GM21825 (cell line): ENCODE data around the gene DNAH9.
"Not testable (repeated sequence)": the region's sequence is repeated elsewhere in the genome, so short reads cannot be mapped to it uniquely, and the experiment has no call there.

Experiments used
- ATAC-seq: cut with Tn5 transposase; IDR thresholded peaks from one replicate; pipeline ENCODE4 v1.9.1; 2021; ENCODE audit warnings: mild to moderate bottlenecking, moderate library complexity; ENCODE audit not compliant: unreplicated experiment

The DNAH9 gene

DNA sequence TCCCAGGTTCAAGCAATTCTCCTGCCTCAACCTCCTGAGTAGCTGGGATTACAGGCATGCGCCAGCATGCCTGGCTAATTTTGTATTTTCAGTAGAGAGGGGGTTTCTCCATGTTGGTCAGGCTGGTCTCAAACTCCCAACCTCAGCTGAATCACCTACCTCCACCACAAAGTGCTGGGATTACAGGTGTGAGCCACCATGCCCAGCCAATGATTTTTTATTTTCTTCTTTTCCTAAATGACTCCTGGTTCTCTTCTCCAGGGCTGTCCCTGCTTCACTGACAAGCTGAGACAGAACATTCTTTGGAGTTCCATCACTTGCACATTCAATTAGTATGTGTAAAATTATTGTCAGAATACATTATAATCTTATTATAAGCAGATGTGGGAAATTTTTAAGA lies 351.3 kb downstream of the DNAH9 start:
- ATAC-seq = not testable (repeated sequence)

DNA sequence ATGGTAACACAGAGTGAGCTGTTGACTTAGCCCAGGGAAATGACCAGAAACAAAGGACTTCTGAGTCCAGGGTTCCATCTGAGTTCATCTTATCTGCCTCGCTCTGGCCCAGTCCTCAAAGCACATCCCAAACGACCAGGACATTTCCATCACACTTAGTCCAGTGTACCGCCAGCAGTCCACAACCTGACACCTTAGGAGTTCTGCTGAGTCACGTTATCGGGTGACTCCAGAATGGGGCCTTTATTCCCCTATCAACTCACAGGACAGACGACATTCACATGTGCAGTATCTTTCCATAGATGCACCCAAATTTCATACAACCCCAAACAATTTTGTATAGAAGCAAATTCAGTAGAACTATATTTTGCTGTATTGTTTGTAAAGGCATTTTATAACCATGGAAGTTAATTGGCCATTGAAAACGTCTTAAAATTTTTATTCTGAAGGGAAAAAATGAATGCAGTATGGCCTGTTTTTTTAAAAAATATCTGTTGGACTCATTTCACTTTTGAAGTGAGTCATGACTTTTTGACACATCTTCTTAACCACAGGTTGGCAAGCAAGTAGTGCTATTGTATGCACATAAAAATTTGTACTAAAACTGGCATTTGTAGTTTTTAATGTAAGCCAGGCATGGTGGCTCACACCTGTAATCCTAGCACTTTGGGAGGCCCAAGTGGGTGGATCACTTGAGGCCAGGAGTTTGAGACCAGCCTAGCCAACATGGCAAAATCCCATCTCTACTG lies 352.7 kb downstream of the DNAH9 start:
- ATAC-seq = no peak

DNA sequence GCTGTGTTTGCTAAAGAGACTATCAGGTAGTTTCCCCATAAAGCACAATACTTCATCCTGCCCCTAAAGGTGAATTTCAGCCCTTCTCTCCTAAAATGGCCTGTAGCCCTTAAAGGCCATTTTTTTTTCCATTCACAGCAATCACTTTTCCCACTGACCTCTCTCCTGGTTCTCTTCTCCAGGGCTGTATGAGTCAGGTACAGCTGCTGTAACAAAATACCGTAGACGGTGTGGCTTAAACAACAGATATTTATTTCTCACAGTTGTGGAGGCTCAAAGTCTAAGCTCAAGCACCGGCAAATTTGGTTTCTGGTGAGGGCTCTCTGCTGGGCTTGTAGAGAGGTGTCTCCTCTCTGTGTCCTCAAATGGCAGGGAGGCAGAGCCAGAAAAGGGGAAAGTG lies 354.3 kb downstream of the DNAH9 start:
- ATAC-seq = no peak

- no peak for ATAC-seq
Observed at GRCh38 chr17:11953924-11954323, 355.7 kb downstream of the DNAH9 start.

GRCh38 chr17:11954936-11955335 lies 356.7 kb downstream of the DNAH9 start:
- no peak for ATAC-seq

- ATAC-seq = no peak
Observed at GRCh38 chr17:11969565-11969964, 371.3 kb downstream of the DNAH9 start.

DNA sequence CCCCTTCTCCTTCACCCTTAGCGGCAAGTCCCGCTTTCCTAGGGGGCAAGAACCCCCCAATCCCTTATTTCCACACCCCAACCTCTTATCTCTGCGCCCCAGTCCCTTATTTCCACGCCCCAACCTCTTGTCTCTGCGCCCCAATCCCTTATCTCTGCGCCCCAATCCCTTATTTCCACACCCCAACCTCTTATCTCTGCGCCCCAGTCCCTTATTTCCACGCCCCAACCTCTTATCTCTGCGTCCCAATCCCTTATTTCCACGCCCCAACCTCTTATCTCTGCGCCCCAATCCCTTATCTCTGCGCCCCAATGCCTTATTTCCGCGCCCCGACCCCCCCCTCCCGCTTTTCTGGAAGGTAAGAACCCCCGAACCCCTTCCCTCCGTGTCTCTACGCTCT lies 374.5 kb downstream of the DNAH9 start:
- not testable (repeated sequence) for ATAC-seq

- no peak for ATAC-seq
Observed at GRCh38 chr17:11979795-11980194, 381.5 kb downstream of the DNAH9 start.

DNA sequence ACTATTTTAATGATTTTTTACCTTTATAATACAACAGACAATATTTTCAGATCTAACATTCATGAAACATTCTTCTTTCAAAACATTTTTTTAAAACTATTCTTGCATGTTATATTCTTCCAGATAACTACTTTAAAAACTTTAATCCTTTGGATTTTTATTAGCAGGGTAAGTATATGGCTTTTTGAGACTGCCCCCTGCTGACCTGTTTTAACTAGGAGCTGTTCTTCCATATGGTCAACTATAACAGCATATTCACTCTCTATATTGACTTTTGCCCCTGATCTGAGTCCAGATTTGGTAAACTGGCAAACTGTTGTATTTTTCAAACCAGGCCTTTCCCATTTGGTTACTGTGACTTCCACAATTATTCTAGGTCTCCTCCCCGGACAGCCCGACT lies 382.5 kb downstream of the DNAH9 start:
- ATAC-seq = no peak

DNA sequence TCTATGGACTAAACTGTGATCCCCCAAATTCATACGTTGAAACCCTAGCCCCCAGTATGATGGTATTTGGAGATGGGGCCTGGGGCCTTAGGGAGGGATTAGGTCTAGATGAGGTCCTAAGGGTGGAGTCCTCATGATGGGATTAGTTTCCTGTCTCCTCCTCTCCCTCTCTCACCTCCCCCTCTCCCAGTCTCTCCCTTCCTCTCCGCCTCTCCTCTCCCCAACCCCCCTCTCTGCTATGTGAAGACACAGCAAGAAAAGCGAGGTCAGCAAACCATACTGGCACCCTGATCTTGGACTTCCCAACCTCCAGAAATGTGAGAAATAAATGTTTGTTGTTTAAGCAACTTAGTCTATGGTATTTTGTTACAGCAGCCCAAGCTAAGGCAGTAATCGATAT lies 383.6 kb downstream of the DNAH9 start:
- no peak for ATAC-seq

DNA sequence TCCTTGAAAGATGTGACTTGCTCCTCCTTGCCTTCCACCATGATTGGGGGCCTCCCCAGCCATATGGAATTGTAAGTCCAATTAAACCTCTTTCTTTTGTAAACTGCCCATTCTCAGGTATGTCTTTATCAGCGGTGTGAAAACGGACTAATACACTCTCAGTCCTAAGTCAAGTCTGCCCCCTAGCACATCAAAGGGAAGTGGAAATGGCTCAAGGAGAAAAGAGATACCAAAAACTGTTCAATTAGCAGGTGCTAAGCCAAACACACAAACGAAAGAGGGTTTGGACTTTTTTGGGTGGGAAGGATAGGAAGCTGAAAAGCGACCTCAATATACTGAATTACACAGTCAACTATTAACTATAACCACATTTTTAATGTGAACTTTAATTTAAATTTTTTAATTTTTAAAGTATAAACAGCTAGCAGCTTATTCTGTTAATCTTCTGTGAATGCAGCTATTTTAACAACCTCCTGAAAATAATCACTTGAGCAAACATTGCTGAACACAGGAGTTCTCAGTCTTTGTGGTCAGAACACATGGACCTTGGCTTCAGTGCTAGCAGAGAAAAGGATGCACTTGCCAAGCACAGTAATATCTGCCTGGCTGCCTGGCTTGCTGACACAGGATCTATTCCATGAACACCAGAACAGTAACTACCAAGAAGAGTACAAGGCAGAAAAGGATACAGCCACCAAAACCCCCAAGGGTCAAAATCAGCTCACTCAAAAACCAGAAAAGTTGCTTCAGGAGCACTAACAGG lies 388.1 kb downstream of the DNAH9 start:
- no peak for ATAC-seq

DNA sequence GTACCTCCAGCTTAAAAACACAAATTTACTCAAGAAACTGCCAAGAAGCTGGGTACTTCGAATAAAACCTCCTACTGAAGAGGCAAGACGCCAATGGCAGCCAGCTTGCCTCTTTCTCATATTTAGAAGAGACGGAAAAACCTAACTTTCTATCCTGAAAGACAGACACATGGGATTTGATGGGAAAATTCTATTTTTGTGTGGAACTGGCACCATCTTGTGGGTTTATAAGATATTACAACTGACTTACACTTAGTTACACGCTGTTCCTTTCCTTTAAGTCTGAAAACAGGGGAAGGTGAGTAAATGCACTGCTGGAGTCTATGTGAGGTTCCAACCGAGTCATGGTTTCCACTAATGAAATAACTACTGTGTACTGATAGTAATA lies 388.7 kb downstream of the DNAH9 start:
- no peak for ATAC-seq

GRCh38 chr17:11990363-11990983 lies 392.2 kb downstream of the DNAH9 start:
- no peak for ATAC-seq

GRCh38 chr17:11991461-11991860 lies 393.2 kb downstream of the DNAH9 start:
- ATAC-seq = no peak

- peak; percentile 26 for ATAC-seq
Observed at GRCh38 chr17:11996722-11997146, 398.5 kb downstream of the DNAH9 start.

DNA sequence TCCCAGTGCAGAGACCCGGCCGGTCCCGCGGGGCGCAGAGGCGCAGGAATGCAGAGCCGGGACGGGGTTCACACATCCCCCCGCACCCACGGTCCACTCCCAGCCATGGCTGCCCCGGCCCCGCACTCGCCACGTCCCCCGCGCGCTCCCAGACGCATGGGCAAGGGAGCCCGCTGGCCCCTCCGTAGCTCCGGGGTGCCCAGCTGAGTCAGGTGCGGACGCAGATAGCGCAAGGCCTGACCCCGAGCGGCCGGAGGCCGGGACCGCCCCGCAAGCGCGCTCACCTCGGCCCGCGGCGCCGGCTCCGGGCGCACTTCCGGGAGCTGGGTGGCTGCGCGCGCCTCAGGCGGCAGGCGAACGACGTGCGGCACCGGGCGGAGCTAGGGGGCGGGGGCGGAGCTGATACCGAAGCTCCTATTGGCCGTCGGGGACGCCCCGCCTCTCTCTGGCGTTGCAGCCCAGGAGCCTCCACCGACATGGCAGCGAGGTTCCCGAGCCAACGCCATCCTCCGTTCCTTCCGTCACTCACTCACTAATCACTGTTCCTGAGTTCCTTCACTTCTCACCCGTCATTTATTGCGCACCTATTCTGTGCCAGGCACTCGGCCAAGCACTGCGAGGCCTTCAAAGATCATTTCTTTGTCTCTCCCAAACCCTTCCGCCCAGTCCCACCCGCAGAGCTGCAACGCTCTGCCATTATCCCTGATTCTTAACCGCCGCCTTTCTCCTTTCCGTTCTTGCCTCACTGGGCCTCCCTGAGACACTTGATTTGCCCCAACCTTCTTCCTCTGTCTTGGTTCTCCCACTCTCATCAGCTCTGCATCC lies 399.1 kb downstream of the DNAH9 start, which contains the start of gene ZNF18:
ZNF18 (minus strand) TSS at position 329 of the 825 bp plus-strand sequence. CDS start 4,646 bp downstream, outside the sequence.
- ATAC-seq = peak; percentile 94

- no peak for ATAC-seq
Observed at GRCh38 chr17:11997972-11998233, 399.6 kb downstream of the DNAH9 start.

DNA sequence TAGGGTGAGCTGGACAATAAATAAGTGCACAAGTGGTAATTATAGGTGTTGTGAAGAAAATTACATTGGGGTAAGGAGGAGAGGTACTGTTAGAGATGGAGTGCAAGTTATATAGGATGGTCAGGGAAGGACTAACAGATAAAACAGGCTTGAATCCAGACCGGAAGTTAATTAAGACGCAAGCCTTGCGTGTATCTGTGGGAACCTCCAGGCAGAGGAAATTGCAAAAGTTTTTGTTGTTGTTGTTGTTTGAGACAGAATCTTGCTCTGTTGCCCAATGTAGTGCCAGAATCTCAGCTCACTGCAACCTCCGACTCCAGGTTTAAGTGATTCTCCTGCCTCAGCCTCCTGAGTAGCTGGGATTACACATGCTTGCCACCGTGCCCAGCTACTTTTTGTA lies 401.4 kb downstream of the DNAH9 start:
- no peak for ATAC-seq

- ATAC-seq = no peak
Observed at GRCh38 chr17:12007466-12007865, 409.2 kb downstream of the DNAH9 start.
